Transverse colon (tissue), 4 donors: ENCODE measurements around the gene SELENOS. TPM values are rescaled to one million over a fixed set of nuclear protein-coding genes. Genes with fewer than 3 reads are reported as not detected.

ENCODE experiments used
- DNase-seq: peaks from one replicate; pipeline ENCODE4 v3.0.0-alpha.2; 2019
- H3K27ac ChIP-seq, 4 donors: fragments of 200-600 bp; sonication (generic); 2 replicates each; pipeline ENCODE4 v1.5.1; 2016 to 2018; ENCODE audit warnings: inconsistent platforms in 4 of 4
- H3K27me3 ChIP-seq: fragments of 200-600 bp; sonication (generic); 2 replicates; pipeline ENCODE4 v1.5.1; 2017; ENCODE audit warnings: inconsistent platforms
- H3K36me3 ChIP-seq, 4 donors: fragments of 200-600 bp; sonication (generic); 2 replicates each; pipeline ENCODE4 v1.5.1; 2017 to 2019; ENCODE audit warnings: inconsistent platforms in 4 of 4
- H3K4me1 ChIP-seq, 4 donors: fragments of 200-600 bp; sonication (generic); 2 replicates each; pipeline ENCODE4 v1.5.1; 2017 to 2020; ENCODE audit warnings: inconsistent platforms in 4 of 4
- H3K4me3 ChIP-seq, 4 donors: fragments of 200-600 bp; sonication (generic); 1 replicate in 1 of 4; 2 replicates in 3 of 4; pipeline versions ENCODE4 v1.5.1 to v1.6.1; 2017 to 2019; ENCODE audit warnings: inconsistent platforms in 4 of 4
- H3K9me3 ChIP-seq, 2 donors: fragments of 200-600 bp; sonication (generic); 2 replicates each; pipeline ENCODE4 v1.5.1; 2017 to 2019; ENCODE audit warnings: inconsistent platforms in 2 of 2
- EP300 ChIP-seq: sonication (generic); formaldehyde crosslinking; IDR thresholded peaks from one replicate; pipeline ENCODE4 v1.6.1; 2017; ENCODE audit warnings: antibody characterized with exemption, low read depth
- POLR2A ChIP-seq: fragments of 450-650 bp; IDR thresholded peaks from one replicate; pipeline ENCODE4 v1.6.1; 2016; ENCODE audit warnings: antibody characterized with exemption, mild to moderate bottlenecking, moderate library complexity
- POLR2AphosphoS5 ChIP-seq, 3 donors: sonication (generic); formaldehyde crosslinking; IDR thresholded peaks; one replicate each; pipeline ENCODE4 v1.6.1; 2016; ENCODE audit warnings: antibody characterized with exemption in 3 of 3
- WGBS, 2 donors: methylation state at CpG; one replicate each; pipeline ENCODE4 v1.1.5; 2018; ENCODE audit warnings: low coverage in 1 of 2; 5-methylcytosine and 5-hydroxymethylcytosine counted together
- in situ Hi-C, 4 donors: fragments of 200-750 bp; cut with MboI; loops; one replicate each; pipeline versions ENCODE4 v1.15.0 to v1.15.1; 2017; ENCODE audit warnings: low sequenced_read_pairs in 3 of 4, low pct_ligation_motif_present in 1 of 4, low pct_unique_long_range_greater_than_20kb in 1 of 4
- intact Hi-C: fragments of 100-400 bp; cut with DNase I; formaldehyde crosslinking; loops from one replicate; pipeline ENCODE4 v1.15.1; 2023; ENCODE audit warnings: low total_unique reads
- total RNA-seq, 4 donors: library from RNA; depleted of rRNA; stranded (reverse); fragments of >200 nt; gene quantifications; one replicate each; pipeline ENCODE4 v1.1.0, GENCODE V29; 2016
- TF ChIP-seq, protein P1 (sequence below), 5 experiments: fragments of 200-600 bp in 3 of 5; fragments of 450-650 bp in 2 of 5; sonication (generic) in 3 of 5; IDR thresholded peaks; 1 replicate in 2 of 5; 2 replicates in 3 of 5; pipeline ENCODE4 v1.5.1; 2016 to 2017; ENCODE audit warnings: antibody characterized with exemption in 5 of 5, inconsistent platforms in 3 of 5, mild to moderate bottlenecking in 2 of 5, moderate library complexity in 1 of 5

The SELENOS gene
- total RNA-seq, 4 donors from 2014 or later = 24.9 to 128 (median 120) TPM

DNA sequence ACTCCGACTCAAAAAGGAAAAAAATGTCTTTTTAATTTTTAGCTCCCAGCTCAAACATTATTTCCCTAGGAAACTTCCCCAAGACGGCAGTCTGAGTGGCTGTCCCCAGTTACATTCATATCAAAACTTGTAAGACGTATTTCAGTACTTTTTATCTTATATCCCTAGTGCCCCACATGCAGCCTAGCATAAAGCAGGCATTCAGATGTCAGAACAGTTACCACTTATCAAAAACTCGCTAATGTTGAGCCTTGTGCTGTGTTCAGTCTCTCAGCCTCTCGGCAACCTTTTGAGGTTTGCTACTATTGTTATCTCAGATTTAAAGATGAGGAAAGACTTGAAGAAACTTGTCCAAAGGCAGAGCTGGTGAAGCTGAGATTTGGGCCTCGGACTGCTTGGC lies 6.6 kb upstream of the SELENOS start:
- WGBS, 2 donors = 76 to 79% methylated on average over 4 to 6 of the region's 6 CpGs
- no peak for DNase-seq
- no peaks in the 10 kb centered on the region for H3K9me3 ChIP-seq
- H3K27me3 ChIP-seq = no peaks in the 10 kb centered on the region
- H3K4me3 ChIP-seq = no peak overlapping the region
- in situ Hi-C loops (no loop called here), intact Hi-C loops (no loop called here)
- no peak overlapping the region for H3K27ac ChIP-seq
- peaks cover 0 to 55% (median 24%) of the 10 kb centered on the region in 4 donors for H3K36me3 ChIP-seq
- TF ChIP-seq EP300 (no peak), POLR2A (no peak), POLR2AphosphoS5 (IDR thresholded peaks at IDR 0.05) (no peak)
- TF ChIP-seq, protein P1, sequence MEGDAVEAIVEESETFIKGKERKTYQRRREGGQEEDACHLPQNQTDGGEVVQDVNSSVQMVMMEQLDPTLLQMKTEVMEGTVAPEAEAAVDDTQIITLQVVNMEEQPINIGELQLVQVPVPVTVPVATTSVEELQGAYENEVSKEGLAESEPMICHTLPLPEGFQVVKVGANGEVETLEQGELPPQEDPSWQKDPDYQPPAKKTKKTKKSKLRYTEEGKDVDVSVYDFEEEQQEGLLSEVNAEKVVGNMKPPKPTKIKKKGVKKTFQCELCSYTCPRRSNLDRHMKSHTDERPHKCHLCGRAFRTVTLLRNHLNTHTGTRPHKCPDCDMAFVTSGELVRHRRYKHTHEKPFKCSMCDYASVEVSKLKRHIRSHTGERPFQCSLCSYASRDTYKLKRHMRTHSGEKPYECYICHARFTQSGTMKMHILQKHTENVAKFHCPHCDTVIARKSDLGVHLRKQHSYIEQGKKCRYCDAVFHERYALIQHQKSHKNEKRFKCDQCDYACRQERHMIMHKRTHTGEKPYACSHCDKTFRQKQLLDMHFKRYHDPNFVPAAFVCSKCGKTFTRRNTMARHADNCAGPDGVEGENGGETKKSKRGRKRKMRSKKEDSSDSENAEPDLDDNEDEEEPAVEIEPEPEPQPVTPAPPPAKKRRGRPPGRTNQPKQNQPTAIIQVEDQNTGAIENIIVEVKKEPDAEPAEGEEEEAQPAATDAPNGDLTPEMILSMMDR (IDR thresholded peaks at IDR 0.05) = no peak
- H3K4me1 ChIP-seq = peaks cover 0 to 12% (median 6%) of the 10 kb centered on the region in 4 donors

DNA sequence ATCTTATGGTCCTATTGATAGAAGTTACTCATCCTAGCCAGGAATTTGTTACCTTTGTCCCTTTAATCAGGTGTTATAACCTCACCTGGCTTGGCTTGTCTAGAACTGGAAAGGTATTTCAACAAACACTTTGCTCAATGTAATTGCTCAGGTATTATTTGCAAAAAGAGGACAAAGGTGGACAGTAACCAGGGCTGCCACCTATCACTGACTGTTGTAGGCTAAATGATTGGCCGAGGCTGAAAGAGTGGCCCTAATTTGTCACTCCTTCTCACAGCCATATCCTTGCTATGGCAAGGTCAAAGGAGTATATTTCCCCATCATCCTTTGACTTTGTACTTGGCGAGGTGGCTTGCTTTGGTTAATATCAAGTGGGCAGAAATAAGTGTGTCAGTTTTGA lies 2.7 kb upstream of the SELENOS start:
- H3K36me3 ChIP-seq = peaks cover 0 to 39% (median 11%) of the 10 kb centered on the region in 4 donors
- TF ChIP-seq POLR2AphosphoS5 (IDR thresholded peaks at IDR 0.05) = peak in 1 of 3 donors; percentile 33
- TF ChIP-seq, protein P1 (IDR thresholded peaks at IDR 0.05) = no peak
- 73 to 82% methylated on average over 2 of the region's 2 CpGs for WGBS, 2 donors
- DNase-seq = no peak
- no peaks in the 10 kb centered on the region for H3K27me3 ChIP-seq
- peak overlapping the region in 3 of 4 donors; percentile 56 to 68 (median 59) for H3K27ac ChIP-seq
- intact Hi-C loops (no loop called here), in situ Hi-C loops (no loop called here)
- H3K4me1 ChIP-seq = peaks cover 3 to 27% (median 19%) of the 10 kb centered on the region in 4 donors
- H3K9me3 ChIP-seq = no peaks in the 10 kb centered on the region
- no peak overlapping the region for H3K4me3 ChIP-seq

DNA sequence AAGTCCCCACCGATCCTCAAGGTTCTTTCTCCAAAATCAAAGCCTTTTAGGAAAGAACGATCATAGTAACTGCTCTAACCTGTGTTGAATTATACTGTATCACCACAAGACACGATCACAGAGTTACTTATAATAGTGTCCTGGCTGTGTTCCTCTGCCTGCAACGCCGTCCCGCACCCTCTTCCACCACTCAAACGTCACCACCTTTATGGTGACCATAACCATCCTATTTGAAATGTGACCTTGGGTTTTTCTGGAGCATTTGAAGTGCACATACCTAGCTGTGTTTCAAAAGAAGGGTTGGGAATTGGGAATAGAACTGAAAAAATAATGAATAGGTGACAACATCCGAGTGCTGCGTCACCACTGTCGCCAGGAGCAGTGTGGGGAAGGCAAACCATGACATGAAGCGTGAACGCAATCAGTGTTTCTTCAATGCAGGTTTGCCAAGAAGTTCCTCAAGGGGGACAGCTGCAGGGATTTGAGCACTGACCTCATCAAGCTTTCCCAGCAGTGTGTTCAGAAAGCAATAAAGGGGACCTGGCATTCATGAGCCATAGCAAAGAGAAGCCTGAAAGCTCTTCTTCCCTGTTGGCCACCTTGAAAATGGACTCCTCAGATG lies 769 bp upstream of the SELENOS start:
- no peak for DNase-seq
- Histone ChIP-seq H3K27ac (peak overlapping the region; percentile 90 to 96 (median 96)), H3K36me3 (peaks cover 3 to 40% (median 14%) of the 10 kb centered on the region in 4 donors), H3K9me3 (no peaks in the 10 kb centered on the region), H3K4me3 (peak overlapping the region in 3 of 4 donors; percentile 74 to 87 (median 81)), H3K4me1 (peaks cover 3 to 27% (median 19%) of the 10 kb centered on the region in 4 donors), H3K27me3 (no peaks in the 10 kb centered on the region)
- in situ Hi-C loops = no loop called here
- intact Hi-C loops = no loop called here
- no peak for TF ChIP-seq EP300
- no peak for TF ChIP-seq POLR2AphosphoS5 (IDR thresholded peaks at IDR 0.05)
- no peak for TF ChIP-seq POLR2A
- TF ChIP-seq, protein P1 (IDR thresholded peaks at IDR 0.05) = no peak
- WGBS, 2 donors = 77 to 82% methylated on average over 11 to 12 of the region's 12 CpGs

DNA sequence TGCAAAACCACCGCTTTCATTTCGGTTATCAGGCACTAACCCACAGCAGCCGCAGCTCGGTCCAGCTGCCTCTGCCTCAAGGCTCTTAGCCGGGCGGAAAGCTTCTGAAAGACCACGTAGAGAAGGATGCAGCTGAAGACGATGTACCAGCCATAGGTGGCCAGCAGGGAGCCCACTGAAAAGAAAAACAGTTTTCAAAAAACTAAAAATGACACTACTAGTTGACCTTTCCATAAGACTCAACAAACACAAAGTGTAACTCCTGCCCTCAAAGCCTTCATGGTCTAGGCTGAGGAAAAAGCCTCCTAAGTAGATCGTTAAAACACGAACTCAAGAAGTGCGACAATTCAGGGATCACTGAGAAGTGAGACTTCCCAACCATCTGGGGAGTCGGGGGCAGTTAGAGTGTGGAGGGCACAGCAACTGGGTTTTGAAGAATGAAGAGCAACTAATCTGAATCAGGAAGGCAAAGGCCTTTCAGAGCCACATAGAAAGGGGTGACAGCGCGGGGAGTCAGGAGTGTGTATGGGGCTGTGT lies 716 bp downstream of the SELENOS start:
- DNase-seq = no peak
- Histone ChIP-seq H3K27ac (peak overlapping the region; percentile 90 to 96 (median 96)), H3K4me3 (peak overlapping the region; percentile 74 to 87 (median 81)), H3K9me3 (no peaks in the 10 kb centered on the region), H3K27me3 (no peaks in the 10 kb centered on the region), H3K4me1 (peaks cover 3 to 27% (median 19%) of the 10 kb centered on the region in 4 donors), H3K36me3 (peaks cover 3 to 39% (median 18%) of the 10 kb centered on the region in 4 donors)
- WGBS, 2 donors = 0 to 8% methylated on average over 6 to 14 of the region's 14 CpGs
- in situ Hi-C loops (no loop called here), intact Hi-C loops (no loop called here)
- TF ChIP-seq, protein P1 (IDR thresholded peaks at IDR 0.05) = peak; percentile 28 to 58 (median 31)
- no peak for TF ChIP-seq POLR2A
- TF ChIP-seq EP300 = no peak
